PFSK-1 (cell line): ENCODE results near the gene ZNF184.

Source experiments
- FOXP2 ChIP-seq: optimal IDR thresholded peaks from 2 replicates; pipeline ENCODE3; 2011; ENCODE audit warnings: borderline replicate concordance, control low read depth, inconsistent platforms; ENCODE audit not compliant: insufficient read depth; ENCODE audit errors: extremely low read length, extremely low read depth
- POLR2AphosphoS5 ChIP-seq: IDR thresholded peaks from 2 replicates; pipeline ENCODE4 v1.6.1; 2012; ENCODE audit warnings: low read depth, mild to moderate bottlenecking, control low read depth, low read length, moderate library complexity
- SIN3A ChIP-seq: IDR thresholded peaks from 2 replicates; pipeline ENCODE4 v1.6.1; 2012; ENCODE audit warnings: mild to moderate bottlenecking, low read length, moderate library complexity, borderline replicate concordance; ENCODE audit not compliant: insufficient read depth
- TAF1 ChIP-seq: IDR thresholded peaks from 2 replicates; pipeline ENCODE4 v1.6.1; 2012; ENCODE audit warnings: low read length, control low read depth, borderline replicate concordance; ENCODE audit not compliant: insufficient read depth
- TF ChIP-seq, protein P1 (sequence below), 2 experiments: IDR thresholded peaks; 2 replicates each; pipeline versions ENCODE4 v1.6.1 to v1.8.0; 2011 to 2012; ENCODE audit warnings: low read depth in 2 of 2, low read length in 2 of 2, control low read depth in 1 of 2, inconsistent platforms in 1 of 2, mild to moderate bottlenecking in 1 of 2, moderate library complexity in 1 of 2; ENCODE audit not compliant: insufficient read depth in 1 of 2

DNA sequence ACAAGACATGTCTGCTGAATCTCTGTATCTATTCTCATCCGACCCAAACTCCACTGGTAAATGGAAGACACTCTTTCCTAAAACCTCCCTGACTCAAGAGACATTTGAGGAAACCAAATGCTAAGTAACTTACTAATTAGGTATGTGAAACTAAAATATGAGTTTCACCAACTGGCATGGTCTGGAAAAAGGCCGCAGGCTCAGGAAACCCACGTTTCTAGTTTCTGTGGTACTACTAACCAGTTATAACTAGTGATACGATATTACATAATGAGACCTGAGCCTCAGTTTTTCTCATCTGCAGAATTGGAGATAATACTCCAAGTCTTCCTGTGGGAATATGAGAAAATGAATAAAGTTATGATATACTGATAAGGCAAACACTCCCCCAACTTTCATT is 44.4 kb downstream of the ZNF184 start:
- TF ChIP-seq, protein P1, sequence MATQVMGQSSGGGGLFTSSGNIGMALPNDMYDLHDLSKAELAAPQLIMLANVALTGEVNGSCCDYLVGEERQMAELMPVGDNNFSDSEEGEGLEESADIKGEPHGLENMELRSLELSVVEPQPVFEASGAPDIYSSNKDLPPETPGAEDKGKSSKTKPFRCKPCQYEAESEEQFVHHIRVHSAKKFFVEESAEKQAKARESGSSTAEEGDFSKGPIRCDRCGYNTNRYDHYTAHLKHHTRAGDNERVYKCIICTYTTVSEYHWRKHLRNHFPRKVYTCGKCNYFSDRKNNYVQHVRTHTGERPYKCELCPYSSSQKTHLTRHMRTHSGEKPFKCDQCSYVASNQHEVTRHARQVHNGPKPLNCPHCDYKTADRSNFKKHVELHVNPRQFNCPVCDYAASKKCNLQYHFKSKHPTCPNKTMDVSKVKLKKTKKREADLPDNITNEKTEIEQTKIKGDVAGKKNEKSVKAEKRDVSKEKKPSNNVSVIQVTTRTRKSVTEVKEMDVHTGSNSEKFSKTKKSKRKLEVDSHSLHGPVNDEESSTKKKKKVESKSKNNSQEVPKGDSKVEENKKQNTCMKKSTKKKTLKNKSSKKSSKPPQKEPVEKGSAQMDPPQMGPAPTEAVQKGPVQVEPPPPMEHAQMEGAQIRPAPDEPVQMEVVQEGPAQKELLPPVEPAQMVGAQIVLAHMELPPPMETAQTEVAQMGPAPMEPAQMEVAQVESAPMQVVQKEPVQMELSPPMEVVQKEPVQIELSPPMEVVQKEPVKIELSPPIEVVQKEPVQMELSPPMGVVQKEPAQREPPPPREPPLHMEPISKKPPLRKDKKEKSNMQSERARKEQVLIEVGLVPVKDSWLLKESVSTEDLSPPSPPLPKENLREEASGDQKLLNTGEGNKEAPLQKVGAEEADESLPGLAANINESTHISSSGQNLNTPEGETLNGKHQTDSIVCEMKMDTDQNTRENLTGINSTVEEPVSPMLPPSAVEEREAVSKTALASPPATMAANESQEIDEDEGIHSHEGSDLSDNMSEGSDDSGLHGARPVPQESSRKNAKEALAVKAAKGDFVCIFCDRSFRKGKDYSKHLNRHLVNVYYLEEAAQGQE (IDR thresholded peaks at IDR 0.05; ENCODE audit: insufficient read depth in 1 of 2, low read depth in 2 of 2, low read length in 2 of 2) = no peak
- TF ChIP-seq POLR2AphosphoS5 (no peak), TAF1 (no peak), SIN3A (no peak), FOXP2 (no peak)
